GM18511 (cell line): ENCODE measurements around the gene ZMYND11.
"Not testable (repeated sequence)": the region's sequence is repeated elsewhere in the genome, so short reads cannot be mapped to it uniquely, and the experiment has no call there.

Source experiments
- ATAC-seq: cut with Tn5 transposase; IDR thresholded peaks from one replicate; pipeline ENCODE4 v1.9.1; 2021; ENCODE audit warnings: mild to moderate bottlenecking, moderate library complexity; ENCODE audit not compliant: unreplicated experiment

Gene ZMYND11

DNA sequence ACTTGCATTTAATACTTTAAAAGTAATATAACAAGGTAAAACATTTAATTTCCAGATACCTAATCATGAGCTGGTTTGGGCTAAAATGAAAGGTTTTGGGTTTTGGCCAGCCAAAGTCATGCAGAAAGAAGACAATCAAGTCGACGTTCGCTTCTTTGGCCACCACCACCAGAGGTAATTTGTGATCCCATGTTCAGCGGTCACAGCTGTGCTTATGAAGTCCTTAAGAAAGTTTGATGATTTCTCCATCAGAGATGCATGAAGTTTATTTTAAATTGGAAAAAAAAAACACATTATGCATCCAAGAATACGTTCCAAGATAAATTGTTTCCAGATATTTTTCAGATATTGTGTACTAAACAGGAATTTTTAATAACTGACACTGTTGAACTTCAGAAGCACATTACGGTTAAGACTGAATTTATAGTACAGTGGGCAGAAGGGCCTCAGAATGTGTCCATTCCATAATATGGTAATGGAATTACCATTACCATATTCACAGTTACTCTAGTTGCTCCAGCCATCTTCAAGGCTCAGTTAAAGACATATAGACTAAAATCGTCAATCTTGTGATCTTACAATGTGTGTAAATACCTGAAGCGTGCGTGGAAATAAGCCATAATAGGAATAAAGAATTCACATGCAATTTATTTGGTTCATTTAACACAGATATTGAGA is 106.8 kb downstream of the ZMYND11 start:
- no peak for ATAC-seq

- ATAC-seq, result no peak
Observed at GRCh38 chr10:244227-244626, 109.0 kb downstream of the ZMYND11 start.

DNA sequence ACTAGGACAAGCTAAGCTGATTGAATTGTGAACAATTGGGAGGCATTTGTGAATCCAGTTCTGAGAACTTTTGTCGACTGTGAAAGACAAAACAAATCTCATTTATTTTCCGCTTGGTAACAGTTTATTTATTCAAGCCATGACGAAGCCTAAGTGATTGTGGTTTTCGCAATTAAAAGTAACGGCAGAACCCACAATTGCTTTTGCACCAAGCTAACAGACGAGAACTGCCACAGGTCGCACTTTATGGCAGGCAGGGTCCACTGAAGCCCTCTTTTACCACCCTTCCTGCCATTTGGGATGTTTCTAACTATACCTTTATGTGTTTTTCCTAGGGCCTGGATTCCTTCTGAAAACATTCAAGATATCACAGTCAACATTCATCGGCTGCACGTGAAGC is 111.2 kb downstream of the ZMYND11 start:
- no peak for ATAC-seq

DNA sequence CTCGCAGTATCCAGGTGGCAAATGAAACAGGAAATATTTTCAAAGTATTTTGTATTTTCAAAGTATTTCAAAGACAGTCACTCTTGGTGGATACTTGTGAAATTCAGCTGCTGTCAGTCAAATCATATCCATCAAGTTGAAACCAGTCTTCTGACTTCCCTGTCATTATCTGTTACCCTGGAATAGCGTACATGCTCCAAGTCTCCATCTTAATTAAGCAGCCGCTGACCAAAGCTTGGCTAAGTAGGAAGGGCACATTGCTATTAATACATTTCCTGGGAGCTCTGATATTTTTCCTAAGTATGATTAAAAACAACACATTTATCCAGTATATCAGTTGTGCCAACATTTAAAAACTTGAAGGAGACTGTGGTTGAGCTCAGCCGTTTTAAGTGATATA is 112.2 kb downstream of the ZMYND11 start:
- no peak for ATAC-seq

DNA sequence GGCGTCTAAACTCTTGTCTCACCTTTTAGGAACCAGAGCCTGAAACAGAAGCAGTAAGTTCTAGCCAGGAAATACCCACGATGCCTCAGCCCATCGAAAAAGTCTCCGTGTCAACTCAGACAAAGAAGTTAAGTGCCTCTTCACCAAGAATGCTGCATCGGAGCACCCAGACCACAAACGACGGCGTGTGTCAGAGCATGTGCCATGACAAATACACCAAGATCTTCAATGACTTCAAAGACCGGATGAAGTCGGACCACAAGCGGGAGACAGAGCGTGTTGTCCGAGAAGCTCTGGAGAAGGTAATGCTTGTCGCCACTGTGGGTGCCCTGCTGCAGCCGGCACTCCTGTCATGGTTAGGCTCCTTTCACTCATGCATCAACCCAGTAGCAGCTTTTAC is 113.1 kb downstream of the ZMYND11 start:
- ATAC-seq, result no peak

DNA sequence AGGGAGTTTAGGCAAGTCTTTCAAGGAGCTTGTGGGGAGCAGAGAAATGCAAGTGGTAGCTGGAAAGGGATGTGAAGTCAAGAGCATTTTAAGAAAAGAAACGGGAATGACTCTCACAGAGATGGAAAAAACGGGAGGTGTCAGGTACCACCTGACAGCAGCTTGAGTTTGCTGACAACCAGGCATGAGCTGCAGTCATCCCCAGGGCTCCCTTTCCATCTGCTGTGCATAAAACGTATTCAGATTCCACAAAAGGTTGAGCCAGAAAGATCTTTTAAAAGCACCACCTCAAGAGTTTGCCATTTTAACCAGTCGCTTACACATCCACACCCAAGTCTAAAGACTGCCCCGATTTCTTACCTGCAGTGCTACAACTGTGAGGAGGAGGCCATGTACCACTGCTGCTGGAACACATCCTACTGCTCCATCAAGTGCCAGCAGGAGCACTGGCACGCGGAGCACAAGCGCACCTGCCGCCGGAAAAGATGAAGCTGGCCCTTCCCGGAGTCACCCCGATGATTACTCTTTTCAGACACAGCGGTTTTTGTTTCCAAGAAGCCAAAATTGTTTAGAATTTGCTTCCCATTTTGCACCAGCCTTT is 116.8 kb downstream of the ZMYND11 start:
- ATAC-seq, result no peak

- no peak for ATAC-seq
Observed at GRCh38 chr10:260819-261429, 125.7 kb downstream of the ZMYND11 start.

- not testable (repeated sequence) for ATAC-seq
Observed at GRCh38 chr10:264160-265073, 129.2 kb downstream of the ZMYND11 start.

- ATAC-seq, result not testable (repeated sequence)
Observed at GRCh38 chr10:265074-265440, 129.8 kb downstream of the ZMYND11 start.

DNA sequence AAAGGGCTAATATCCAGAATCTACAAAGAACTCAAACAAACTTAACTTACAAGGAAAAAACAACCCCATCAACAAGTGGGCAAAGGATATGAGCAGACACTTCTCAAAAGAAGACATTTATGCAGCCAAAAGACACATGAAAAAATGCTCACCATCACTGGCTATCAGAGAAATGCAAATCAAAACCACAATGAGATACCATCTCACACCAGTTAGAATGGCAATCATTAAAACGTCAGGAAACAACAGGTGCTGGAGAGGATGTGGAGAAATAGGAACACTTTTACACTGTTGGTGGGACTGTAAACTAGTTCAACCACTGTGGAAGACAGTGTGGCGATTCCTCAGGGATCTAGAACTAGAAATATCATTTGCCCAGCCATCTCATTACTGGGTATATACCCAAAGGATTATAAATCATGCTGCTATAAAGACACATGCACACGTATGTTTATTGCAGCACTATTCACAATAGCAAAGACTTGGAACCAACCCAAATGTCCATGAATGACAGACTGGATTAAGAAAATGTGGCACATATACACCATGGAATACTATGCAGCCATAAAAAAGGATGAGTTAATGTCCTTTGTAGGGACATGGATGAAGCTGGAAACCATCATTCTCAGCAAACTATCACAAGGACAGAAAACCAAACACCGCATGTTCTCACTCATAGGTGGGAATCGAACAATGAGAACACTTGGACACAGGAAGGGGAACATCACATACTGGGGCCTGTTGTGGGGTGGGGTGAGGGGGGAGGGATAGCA is 130.7 kb downstream of the ZMYND11 start:
- ATAC-seq, result not testable (repeated sequence)

DNA sequence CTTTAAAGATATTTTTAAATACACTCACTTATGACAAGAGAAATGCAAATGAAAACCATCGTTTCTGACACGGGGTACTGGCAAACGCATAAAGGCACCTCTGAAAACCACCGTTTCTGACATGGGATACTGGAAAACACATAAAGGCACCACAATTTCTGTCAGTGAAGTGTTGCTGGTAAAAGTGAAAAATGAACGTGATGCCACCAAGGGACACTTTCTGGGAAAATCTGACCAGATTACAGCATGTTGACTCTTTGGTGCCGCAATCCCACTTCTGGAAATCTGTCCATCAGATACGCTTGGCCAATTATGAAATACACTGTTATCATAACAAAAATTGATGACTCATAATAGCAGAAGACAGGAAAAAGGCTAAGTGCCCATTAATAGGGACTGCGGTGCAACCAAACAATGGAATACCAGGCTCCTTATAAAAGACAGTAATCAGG is 131.7 kb downstream of the ZMYND11 start:
- no peak for ATAC-seq

- ATAC-seq, result no peak
Observed at GRCh38 chr10:267705-268104, 132.4 kb downstream of the ZMYND11 start.

GRCh38 chr10:269440-270074 is 134.3 kb downstream of the ZMYND11 start:
- ATAC-seq, result no peak

- no peak for ATAC-seq
Observed at GRCh38 chr10:271201-271600, 135.9 kb downstream of the ZMYND11 start.

- ATAC-seq, result no peak
Observed at GRCh38 chr10:271722-272121, 136.5 kb downstream of the ZMYND11 start.

GRCh38 chr10:273088-273487 is 137.8 kb downstream of the ZMYND11 start:
- no peak for ATAC-seq

DNA sequence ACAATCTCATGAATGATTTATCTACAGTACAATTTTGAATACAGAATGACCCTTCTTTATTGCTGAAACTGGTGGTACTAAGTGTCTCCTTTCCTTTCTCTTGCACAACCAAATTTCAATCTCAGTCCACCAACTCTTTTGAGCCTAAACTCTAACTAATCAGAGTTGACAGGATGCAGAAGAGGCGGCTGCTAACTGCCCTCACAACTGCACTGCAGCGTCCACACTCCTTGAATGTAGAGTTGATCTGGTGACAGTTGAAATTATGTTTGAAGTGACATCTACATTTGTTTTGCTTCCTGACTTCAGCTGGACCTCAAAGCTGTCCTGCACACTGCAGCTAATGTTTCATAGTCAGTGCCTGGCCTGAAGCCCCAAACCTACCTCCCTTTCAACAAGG is 139.6 kb downstream of the ZMYND11 start:
- ATAC-seq, result no peak

DNA sequence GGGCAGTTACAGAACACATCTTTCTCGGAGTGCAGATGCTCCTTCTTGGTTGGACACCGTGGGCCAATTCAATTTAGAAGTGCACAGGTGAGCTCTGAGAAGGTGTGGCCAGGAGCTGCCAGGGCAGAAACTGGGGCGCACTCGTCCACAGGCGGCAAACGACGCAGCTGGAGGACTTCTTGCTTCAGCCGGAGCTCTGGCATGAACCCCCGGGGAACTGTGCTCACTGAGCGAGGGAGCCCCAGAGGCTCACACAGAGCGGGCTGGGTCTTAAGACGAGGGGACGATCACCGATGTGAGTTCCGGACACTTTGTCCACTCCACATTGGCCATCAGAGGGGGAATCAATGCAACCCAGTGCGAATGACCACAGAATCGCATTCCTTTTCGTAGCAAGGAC is 140.4 kb downstream of the ZMYND11 start:
- ATAC-seq, result no peak

- no peak for ATAC-seq
Observed at GRCh38 chr10:277963-278362, 142.7 kb downstream of the ZMYND11 start.

DNA sequence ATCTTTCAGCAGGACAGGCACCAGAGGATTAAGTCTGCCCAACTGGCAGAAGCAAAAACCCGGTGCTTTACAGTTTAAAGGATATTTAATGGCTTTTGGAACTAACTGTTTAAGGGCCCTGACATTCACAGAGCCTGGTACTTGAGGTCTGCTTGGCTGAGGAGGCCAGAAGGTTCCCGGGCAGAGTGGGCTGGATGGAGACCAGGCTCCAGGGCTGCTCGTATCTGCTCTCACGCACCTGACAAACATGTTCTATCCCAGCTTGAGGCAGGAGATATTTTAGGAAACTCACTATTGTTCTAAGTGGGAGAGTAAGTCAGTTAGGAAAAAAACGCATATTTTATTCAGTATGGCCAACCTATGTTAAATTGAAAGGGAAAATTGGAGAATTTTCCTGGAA is 143.5 kb downstream of the ZMYND11 start:
- ATAC-seq, result no peak
